GF-D8 (cell line): Measurements from ENCODE around the gene CCDC201.
"Not testable (repeated sequence)": the region's sequence is repeated elsewhere in the genome, so short reads cannot be mapped to it uniquely, and the experiment has no call there.

Source experiments
- DNase-seq: peaks from one replicate; lab custom pipeline; 2025; lab: John Stamatoyannopoulos, UW

The CCDC201 gene

GRCh38 chr7:45817016-45817415 lies 55.9 kb downstream of the CCDC201 start:
- not testable (repeated sequence) for DNase-seq

DNA sequence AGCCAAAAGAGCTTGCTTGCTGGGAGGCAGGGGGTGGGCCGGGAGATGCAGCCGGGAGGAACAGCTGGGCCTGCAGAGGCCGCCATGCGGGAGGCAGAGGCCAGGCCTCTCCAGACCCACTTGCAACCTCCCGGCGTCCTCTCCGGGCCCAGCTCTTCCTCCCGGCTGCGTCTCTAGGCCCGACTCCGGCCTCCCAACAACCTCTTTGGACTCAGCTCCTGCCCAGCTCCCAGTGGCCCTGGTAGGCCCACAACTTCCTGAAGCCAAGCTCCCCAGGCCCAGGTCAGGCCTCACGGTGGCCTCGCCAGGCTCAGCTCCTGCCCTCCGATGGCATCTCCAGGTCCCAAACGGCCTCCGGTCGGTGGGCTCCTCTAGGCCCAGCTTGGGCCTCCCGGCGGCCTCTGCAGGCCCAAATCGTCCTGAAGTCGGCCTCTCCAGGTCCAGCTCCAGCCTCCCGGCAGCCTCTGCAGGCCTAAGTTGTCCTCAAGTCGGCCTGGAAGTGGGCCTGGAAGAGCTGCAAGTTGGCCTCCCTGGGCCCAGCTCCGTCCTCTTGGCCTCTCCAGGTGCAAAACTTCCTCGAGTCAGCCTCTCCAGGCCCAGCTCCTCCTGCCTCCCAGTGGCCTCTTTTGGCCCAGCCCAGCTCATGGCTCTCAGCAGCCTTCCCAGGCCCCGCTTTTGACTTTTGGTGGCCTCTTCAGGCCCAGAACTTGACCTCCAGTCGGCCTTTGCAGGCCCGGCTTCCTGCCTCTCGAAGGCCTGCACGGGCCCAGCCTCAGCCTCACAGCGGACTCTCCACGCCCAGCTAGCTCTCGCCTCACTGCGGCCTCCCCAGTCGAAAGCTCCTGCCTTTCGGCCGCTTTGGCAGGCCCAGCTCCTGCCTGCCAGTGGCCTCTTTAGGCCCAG lies 58.4 kb downstream of the CCDC201 start:
- DNase-seq, result not testable (repeated sequence)

GRCh38 chr7:45813771-45814170 lies 59.1 kb downstream of the CCDC201 start:
- DNase-seq, result not testable (repeated sequence)

- no peak for DNase-seq
Observed at GRCh38 chr7:45812946-45813345, 59.9 kb downstream of the CCDC201 start.

DNA sequence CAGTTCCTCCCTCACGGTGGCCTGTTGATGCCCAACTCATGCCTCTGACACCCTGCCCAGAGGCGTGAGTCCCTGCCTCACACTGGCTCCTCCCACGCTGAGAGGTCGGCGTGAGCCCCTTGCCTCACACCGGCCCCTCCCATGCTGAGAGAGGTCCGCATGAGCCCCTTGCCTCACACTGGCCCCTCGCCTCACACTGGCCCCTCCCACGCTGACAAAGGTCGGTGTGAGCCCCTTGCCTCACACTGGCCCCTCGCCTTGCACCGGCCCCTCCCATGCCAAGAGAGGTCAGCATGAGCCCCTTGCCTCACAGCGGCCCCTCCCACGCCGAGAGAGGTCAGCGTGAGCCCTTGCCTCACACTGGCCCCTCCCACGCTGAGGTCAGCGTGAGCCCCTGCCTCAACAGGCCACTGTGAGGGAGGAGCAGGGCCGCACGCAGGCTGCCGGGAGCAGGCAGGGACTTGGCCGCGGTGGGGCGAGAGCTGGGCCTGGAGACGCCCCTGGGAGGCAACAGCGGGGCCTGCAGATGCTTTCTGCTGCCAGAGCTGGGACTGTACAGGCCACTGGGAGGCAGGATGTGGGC lies 61.1 kb downstream of the CCDC201 start:
- not testable (repeated sequence) for DNase-seq

- DNase-seq, result not testable (repeated sequence)
Observed at GRCh38 chr7:45810451-45811005, 62.4 kb downstream of the CCDC201 start.
